ENCODE measurements around the gene DEAF1.

DEAF1 gene

DNA sequence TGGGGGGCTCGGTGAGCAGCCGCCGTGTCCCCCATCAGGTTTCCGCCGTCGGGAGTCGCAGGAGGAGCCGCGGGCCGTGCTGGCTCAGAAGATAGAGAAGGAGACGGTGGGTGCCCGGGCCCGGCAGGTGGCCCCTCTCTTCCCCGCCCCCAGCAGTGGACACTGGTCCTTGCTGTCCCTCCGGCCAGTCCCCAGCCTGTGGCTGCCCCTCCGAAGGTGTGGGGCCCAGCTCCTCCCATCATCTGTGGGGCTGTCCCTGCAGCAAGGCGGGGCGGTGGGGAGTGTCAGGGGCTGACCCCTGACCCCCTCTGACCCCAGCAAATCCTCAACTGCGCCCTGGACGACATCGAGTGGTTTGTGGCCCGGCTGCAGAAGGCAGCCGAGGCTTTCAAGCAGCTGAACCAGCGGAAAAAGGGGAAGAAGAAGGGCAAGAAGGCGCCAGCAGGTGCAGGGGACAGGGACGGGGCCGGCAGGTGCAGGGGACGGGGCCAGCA lies 26.3 kb upstream of the DEAF1 start:
- no peak for DNase-seq (ENCODE audit: low spot score)

GRCh38 chr11:720642-721246 lies 25.7 kb upstream of the DEAF1 start:
- DNase-seq (ENCODE audit: low spot score): no peak

- no peak for DNase-seq (ENCODE audit: low spot score)
Measured at GRCh38 chr11:720017-720641, 25.1 kb upstream of the DEAF1 start.

GRCh38 chr11:719214-720016 lies 24.4 kb upstream of the DEAF1 start:
- no peak for DNase-seq (ENCODE audit: low spot score)

GRCh38 chr11:714436-714835 lies 19.4 kb upstream of the DEAF1 start:
- DNase-seq (ENCODE audit: low spot score): no peak

DNA sequence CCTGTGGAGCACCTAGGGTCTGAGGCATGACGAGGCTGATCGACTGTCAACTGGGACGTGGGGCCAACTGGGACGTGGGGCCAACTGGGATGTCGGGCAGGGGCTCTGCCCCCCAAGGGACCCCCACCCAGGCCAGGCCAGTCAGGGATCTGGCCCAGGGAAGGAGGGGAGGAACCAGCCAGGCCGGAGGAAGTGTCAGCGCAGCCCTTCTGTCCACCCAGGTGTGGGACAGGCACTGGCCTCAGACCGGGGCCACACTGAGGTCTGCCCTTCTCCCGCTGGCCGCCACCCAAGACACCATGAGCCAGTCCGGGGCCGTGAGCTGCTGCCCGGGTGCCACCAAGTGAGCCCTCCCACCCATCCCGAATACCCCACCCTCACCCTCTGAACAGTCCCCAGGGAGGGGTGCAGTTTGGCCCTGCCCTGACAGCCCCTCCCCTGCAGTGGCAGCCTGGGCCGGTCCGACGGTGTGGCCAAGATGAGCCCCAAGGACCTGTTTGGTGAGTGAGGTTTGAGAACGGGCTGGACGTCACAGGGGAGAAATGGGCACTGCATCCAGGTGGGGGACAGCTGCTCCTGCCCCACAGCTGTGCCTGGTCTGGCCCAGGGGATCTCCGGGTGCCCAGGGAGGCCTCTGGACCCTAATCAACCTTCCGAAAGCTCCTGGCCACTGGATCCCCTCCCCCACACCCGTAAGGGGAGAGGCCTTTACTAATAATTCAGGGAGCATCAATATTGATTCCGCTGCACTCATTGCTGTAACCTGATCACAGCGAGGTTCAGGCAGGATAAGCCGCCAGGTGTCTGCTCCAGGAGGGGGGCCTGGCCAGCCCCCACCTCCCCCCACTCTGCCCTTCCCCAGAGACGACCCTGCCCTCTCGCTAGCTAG lies 14.3 kb upstream of the DEAF1 start:
- DNase-seq (ENCODE audit: low spot score): no peak

DNA sequence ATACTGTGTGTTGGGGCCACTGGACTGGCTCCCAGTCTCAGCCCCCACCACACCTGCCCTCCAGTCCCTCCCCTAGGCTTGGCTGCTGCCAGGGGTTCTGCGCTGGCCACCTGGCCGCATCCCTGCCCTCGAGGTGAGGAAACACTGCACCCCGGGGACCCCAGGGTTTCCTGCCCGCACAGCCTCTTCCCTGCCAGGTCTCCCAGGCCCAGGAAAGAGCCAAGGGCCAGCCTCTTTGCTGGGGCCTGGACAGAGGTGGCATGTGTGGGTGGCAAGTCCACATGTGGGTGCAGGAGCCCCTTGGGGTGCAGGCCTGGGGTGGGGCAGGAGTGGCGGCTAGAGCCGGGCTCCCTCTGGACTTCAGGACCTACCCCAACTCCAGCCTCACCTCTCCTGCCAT lies 13.5 kb upstream of the DEAF1 start:
- DNase-seq (ENCODE audit: low spot score): no peak

DNA sequence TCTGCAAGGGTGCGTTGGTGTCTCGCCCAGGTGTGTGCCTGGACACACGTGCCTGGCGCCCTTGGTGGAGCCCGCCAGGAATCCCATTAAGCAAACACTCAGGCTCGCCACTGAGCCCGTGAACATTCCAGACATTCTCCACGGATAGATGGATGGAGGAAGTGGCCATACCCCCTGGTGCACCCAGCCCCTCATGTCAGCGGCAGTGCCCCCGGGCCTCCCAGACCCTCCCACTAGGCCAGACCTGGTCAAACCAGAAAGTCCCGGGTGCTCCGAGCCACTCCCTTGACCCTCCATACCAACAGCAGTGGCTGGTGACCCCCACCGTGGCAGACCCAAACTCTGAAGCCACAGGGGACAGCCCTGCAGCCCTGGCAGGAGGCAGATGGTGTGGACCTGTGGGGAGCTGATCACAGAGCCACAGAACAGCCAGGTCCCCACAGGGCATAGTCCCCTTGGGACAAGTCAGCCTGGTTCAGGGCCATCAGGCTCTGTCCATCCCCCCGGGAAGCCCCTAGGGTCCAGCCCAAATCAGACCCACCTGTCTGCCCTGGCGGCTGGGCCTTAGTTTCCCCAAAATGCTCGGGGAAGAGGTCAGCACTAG lies 12.9 kb upstream of the DEAF1 start:
- DNase-seq (ENCODE audit: low spot score): no peak

DNA sequence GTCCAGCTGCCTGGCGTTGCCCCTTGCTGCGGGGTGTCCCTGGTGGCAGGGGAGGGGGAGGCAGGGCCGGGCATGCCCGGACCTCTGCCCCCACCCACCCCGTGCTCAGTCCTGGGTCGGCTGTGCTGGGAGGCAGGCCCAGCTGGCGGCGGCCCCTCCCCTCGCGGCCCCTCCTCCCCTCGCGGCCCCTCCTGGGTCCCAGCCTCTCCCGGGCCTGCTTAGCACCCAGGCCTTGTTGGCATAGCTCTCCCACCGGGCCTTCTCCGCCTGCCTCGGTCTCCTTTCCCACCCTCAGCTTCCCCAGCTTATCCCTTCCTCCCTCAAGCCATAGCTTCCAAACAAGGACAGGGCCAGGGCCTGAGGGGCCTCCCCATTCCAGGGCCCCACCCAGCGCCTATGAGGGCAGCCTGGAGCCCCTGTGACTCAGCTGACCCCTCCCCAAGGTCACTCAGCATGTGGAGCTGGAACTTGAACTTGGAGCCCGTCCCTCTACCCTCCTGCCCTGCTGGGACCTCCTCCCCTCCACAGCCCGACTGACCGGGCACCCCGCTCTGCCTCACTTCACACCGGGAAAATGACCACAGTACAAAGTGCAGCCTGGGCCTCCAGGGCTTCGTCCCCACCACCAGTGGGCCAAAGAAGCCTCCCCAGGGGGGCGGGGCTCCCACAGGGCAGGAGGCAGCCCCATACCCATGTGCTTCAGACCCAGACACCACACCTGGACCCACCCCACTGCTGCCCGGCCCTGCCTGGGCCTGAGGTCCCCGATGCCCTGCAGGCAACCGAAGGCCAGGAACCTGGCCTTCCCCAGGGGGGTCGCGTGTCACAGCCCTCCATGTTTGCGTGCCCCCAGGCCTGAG lies 12.2 kb upstream of the DEAF1 start:
- no peak for DNase-seq (ENCODE audit: low spot score)

- no peak for DNase-seq (ENCODE audit: low spot score)
Measured at GRCh38 chr11:706439-706956, 11.5 kb upstream of the DEAF1 start.

GRCh38 chr11:705646-706438 lies 10.8 kb upstream of the DEAF1 start, which contains the start of gene EPS8L2:
Gene EPS8L2 (plus strand): TSS chr11:706231. CDS start chr11:709408, 3,177 bp downstream.
- no peak for DNase-seq (ENCODE audit: low spot score)

GRCh38 chr11:704781-705645 lies 10.0 kb upstream of the DEAF1 start:
- no peak for DNase-seq (ENCODE audit: low spot score)

DNA sequence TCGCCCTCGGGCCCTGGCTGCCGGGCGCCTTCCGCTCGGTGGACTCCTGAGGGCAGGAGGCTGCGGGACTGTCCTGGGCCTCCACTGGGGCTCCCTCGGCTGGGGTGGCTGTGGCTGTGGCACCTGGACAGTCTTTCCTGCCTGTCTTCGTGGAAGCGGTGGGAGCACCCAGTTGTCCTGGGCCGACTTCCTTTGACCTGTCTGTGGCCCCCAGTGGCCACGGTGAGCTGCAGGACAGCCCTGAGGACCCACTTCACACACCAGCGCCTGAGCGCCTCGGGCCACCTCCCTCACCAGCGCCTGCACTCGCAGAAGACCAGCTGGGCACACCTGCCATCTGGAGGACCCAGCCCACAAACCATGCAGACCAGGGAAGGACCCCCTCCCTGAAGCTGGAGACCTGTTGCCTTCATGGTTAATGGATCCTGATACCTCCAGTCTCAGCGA lies 9.2 kb upstream of the DEAF1 start:
- no peak for DNase-seq (ENCODE audit: low spot score)

DNA sequence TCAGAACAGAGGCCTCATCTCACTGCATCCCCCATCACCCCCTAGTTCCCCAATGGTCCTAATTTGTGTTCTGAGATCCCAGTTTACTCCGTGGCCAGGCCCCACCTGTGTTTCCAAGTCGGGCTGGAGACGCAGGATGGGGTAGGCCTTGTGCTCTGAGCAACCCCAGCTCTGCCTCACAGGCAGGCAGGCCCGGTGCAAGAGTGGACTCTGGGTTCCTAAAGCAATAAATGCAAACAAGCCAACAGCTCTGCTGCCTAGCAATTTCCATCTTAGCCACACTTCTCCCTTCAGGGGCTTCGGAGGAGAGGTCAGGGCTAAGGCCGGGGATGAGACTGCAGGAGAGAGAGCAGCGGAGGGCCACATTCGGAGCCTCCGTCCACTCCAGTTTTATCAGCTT lies 8.5 kb upstream of the DEAF1 start:
- no peak for DNase-seq (ENCODE audit: low spot score)

- no peak for DNase-seq (ENCODE audit: low spot score)
Measured at GRCh38 chr11:702462-703461, 7.7 kb upstream of the DEAF1 start.

DNA sequence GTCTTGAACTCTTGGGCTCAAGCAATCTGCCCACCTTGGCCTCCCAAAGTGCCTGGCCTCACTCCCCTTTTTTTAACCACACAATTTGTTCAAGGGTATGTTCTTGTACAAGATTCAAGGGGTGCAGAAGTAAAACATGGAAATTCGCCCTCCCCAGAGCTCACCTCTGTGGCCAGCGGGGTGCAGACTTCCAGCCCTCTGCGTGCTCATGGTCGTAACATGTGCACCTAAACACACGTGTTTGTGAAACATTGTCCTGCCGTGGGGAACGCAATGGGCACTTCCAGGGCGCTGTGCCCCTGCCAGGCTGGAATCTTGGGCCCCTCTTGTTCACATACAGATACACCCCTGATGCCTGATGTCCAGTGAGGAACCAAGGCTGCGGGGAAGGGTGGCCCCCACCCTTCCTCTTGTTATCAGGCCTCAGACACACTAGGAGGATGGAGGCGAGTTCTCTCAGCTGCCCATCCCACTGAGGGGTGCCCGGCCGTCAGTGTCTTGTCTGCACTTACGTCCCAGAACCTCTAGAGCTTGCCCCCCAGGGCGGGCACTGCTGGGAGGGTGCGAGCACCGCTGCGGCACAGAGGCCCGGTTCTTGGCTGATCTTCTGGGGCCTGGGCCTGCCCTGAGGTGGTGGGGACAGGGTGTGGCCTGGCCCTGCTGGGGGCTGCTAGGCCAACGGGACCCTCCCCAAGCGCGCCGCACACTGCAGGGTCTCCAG lies 6.9 kb upstream of the DEAF1 start:
- DNase-seq (ENCODE audit: low spot score): no peak

GRCh38 chr11:699753-700152 lies 4.7 kb upstream of the DEAF1 start:
- DNase-seq (ENCODE audit: low spot score): no peak

Measured in CD4-positive, alpha-beta T cell treated with Interleukin-6 at 100 ng/mL for 8 hours (primary cell).